Measurements from ENCODE around the gene GTPBP1. TPM values are rescaled to one million over a fixed set of nuclear protein-coding genes. Genes with fewer than 3 reads are reported as not detected.
A peak's percentile ranks its signal among the peaks of the same experiment; 100 is the strongest.

The GTPBP1 gene
- total and polyA plus RNA-seq, 2 of the 13 experiments (the other 11 are each of a cell fraction or from before 2014, with no cell fraction given) = 22.3 to 27.0 TPM

- Histone ChIP-seq H3K9me3 (ENCODE audit: low read length) (no peaks in the 10 kb centered on the region), H3K36me3 (replicated peaks in 1 of 2; ENCODE audit: control insufficient read depth in 1 of 2, insufficient read depth in 2 of 2, low read length in 2 of 2) (peaks cover 2 to 9% of the 10 kb centered on the region in 2 experiments), H3K27ac (ENCODE audit: extremely low read length, insufficient read depth, low read length) (peak overlapping the region; percentile 43), H3K4me2 (ENCODE audit: low read depth, low read length) (peak overlapping the region; percentile 6; the same call in 1 of the 2 replicates), H4K20me1 (ENCODE audit: insufficient read depth, low read length) (no peaks in the 10 kb centered on the region; the same call in 1 of the 2 replicates), H2AFZ (ENCODE audit: low read length) (no peak overlapping the region), H3K9ac (ENCODE audit: insufficient read depth, low read depth, low read length) (no peak overlapping the region), H3K4me1 (ENCODE audit: insufficient read depth, low read length) (peaks cover 68% of the 10 kb centered on the region), H3K4me3 (replicated peaks in 1 of 3; ENCODE audit: insufficient read depth in 1 of 3, low read depth in 2 of 3, low read length in 3 of 3) (no peak overlapping the region), H3K79me2 (ENCODE audit: insufficient read depth, low read length) (peaks cover 49% of the 10 kb centered on the region), H3K27me3 (ENCODE audit: control insufficient read depth in 1 of 2, insufficient read depth in 2 of 2, low read length in 2 of 2) (no peaks in the 10 kb centered on the region)
- intact Hi-C loops (cut with micrococcal nuclease; ENCODE audit: unreplicated experiment) (no loop called here), in situ Hi-C loops (cut with HindIII; ENCODE audit: extremely low pct_ligation_motif_present, low pct_unique_long_range_greater_than_20kb) (no loop called here)
- no TSS peak for BruUV-seq (replicated peaks)
- DNase-seq (ENCODE audit: low spot score) (peak; percentile 72), FAIRE-seq (peak; percentile 44), ATAC-seq (peak; percentile 38)
- WGBS (ENCODE audit: low lambda C conversion rate) = 84% methylated on average over 2 of the region's 2 CpGs
- CTCF ChIA-PET (ENCODE audit: low intra/inter-chr PET ratio, low total read pairs) = no interaction called here
- POLR2A ChIA-PET = interaction anchor here (1.5 to 9.9 kb wide), 2 partner anchors 11 to 12 kb away, joined by 6 to 102 read pairs; partner anchors contain the start of genes GTPBP1 and TOMM22
- TF ChIP-seq ZNF230 (CRISPR knock-in tag; IDR thresholded peaks at IDR 0.05) (no peak), KLF12 (CRISPR knock-in tag; IDR thresholded peaks at IDR 0.05; ENCODE audit: borderline replicate concordance) (no peak), ZBTB38 (CRISPR knock-in tag; IDR thresholded peaks at IDR 0.05) (no peak), HDAC6 (IDR thresholded peaks at IDR 0.05; ENCODE audit: low read depth, low read length) (no peak), ZNF616 (CRISPR knock-in tag; IDR thresholded peaks at IDR 0.05; ENCODE audit: low read depth) (no peak), ZFP91 (CRISPR knock-in tag; IDR thresholded peaks at IDR 0.05; ENCODE audit: borderline replicate concordance) (no peak), ZHX1 (CRISPR knock-in tag; IDR thresholded peaks at IDR 0.05; ENCODE audit: low read depth) (no peak), SP140L (CRISPR knock-in tag; IDR thresholded peaks at IDR 0.05; ENCODE audit: borderline replicate concordance) (no peak), ATAD3A (CRISPR knock-in tag; IDR thresholded peaks at IDR 0.05) (no peak), IRF2 (CRISPR knock-in tag; IDR thresholded peaks at IDR 0.05) (no peak), MTERF4 (CRISPR knock-in tag; IDR thresholded peaks at IDR 0.05) (no peak), MAFG (CRISPR knock-in tag; IDR thresholded peaks at IDR 0.05) (no peak), HOMEZ (CRISPR knock-in tag; IDR thresholded peaks at IDR 0.05; ENCODE audit: low read depth) (no peak), ZNF331 (CRISPR knock-in tag; IDR thresholded peaks at IDR 0.05) (no peak)
Measured at GRCh38 chr22:38694049-38694448, 11.7 kb upstream of the GTPBP1 start.
